Omental fat pad (tissue), 4 donors: ENCODE data around the gene PDZD7. TPM values are rescaled to one million over a fixed set of nuclear protein-coding genes. Genes with fewer than 3 reads are reported as not detected.

Experiments used
- ATAC-seq: fragments of 150-250 bp; one replicate; pipeline ENCODE4 v1.9.1; 2016; ENCODE audit warnings: mild to moderate bottlenecking, moderate library complexity; ENCODE audit not compliant: low FRiP score
- DNase-seq: peaks from one replicate; pipeline ENCODE4 v3.0.0-alpha.2; 2019; ENCODE audit warnings: low spot score
- total RNA-seq, 4 donors: library from RNA; depleted of rRNA; stranded (reverse); fragments of >200 nt; gene quantifications; one replicate each; pipeline ENCODE4 v1.1.0, GENCODE V29; 2016
- TF ChIP-seq, protein P1 (sequence below), 3 donors: fragments of 450-650 bp; IDR thresholded peaks; one replicate each; pipeline ENCODE4 v1.5.1; 2016 to 2017; ENCODE audit warnings: antibody characterized with exemption in 3 of 3, mild to moderate bottlenecking in 3 of 3, moderate library complexity in 2 of 3

PDZD7 gene
- total RNA-seq, 4 donors from 2014 or later: 0.12 to 3.3 (median 0.30) TPM

DNA sequence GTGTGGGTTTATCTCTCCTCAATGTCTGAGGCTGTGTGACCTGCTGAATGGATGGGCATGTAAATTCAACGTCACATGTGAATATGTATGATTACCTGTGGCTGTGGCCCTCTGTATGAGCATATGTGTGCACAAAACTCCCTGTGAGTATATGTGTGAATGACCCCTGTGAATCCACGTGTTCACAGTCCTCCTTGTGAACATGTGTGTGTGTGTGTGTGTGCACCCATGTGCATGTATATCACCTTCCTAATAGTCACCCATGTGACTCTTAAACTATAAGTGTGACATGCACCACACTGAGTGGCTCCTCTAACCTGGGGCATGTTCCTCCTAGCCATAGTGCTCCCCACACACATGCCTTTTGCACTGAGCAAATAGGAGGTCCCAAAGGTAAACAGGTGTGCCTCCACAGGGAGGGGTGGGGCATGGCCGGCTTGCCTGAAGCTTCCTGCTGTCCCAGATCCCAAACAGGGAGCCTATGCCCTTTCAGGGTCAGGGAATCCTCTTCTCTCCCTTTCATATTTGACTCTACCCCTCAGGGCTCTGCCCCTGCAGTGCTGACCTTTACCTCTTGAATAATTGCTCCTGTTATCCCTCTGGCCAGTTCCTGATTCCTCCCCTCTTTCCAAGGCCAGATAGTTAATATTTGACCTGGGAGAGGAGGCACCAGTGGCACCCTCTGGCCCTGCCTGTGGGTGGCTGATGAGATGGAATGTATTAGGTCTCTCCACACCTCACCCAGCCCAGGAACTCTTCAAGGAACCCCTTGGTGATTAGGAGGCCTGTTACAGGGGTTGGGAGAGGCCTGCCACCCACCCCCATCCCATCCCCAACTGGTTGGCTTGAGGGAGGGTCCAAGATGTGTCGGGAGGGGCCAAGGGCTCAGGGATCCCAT lies 59.8 kb downstream of the PDZD7 start:
- TF ChIP-seq, protein P1, sequence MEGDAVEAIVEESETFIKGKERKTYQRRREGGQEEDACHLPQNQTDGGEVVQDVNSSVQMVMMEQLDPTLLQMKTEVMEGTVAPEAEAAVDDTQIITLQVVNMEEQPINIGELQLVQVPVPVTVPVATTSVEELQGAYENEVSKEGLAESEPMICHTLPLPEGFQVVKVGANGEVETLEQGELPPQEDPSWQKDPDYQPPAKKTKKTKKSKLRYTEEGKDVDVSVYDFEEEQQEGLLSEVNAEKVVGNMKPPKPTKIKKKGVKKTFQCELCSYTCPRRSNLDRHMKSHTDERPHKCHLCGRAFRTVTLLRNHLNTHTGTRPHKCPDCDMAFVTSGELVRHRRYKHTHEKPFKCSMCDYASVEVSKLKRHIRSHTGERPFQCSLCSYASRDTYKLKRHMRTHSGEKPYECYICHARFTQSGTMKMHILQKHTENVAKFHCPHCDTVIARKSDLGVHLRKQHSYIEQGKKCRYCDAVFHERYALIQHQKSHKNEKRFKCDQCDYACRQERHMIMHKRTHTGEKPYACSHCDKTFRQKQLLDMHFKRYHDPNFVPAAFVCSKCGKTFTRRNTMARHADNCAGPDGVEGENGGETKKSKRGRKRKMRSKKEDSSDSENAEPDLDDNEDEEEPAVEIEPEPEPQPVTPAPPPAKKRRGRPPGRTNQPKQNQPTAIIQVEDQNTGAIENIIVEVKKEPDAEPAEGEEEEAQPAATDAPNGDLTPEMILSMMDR (IDR thresholded peaks at IDR 0.05): no peak
- no peak for DNase-seq
- no peak for ATAC-seq

DNA sequence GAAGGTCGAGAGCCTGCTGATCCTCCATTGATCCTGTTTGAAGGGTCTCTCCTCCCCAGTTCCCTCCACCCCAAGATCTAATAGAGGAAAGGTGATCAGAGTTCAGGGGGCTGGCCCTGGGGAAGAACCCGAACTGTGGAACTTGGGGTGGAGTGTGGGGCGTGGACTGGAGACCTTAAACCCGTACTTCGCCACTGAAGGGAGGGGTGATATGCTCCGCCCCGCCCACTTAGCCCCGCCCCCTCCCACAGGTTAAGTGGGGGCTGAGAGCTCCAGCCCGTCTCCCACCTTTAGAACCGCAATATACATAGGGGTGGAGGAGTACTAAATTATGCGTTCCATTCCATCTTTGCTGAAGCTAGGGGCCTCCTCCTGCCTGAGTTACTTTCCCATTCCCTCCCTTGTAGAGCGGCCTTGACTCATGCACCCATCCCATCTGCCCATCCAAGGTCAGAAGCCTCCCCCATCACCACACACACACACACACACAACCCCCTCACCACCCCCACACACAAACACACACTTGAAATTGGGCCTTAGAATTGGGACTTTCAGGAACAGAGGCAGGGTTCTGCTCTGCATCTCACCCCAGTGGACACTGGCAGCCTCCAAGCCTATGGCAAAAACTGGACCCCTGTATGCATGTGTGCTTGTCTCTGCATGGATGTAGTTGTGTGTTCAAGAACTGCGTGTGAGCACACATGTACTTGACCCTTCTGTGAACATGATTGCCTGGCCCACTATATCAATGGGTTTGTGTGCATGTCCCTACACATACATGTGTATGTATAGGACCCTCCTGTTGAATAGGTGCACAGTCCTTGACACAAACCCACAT lies 60.6 kb downstream of the PDZD7 start:
- ATAC-seq: peak; percentile 11
- no peak for DNase-seq
- TF ChIP-seq, protein P1 (IDR thresholded peaks at IDR 0.05): no peak

DNA sequence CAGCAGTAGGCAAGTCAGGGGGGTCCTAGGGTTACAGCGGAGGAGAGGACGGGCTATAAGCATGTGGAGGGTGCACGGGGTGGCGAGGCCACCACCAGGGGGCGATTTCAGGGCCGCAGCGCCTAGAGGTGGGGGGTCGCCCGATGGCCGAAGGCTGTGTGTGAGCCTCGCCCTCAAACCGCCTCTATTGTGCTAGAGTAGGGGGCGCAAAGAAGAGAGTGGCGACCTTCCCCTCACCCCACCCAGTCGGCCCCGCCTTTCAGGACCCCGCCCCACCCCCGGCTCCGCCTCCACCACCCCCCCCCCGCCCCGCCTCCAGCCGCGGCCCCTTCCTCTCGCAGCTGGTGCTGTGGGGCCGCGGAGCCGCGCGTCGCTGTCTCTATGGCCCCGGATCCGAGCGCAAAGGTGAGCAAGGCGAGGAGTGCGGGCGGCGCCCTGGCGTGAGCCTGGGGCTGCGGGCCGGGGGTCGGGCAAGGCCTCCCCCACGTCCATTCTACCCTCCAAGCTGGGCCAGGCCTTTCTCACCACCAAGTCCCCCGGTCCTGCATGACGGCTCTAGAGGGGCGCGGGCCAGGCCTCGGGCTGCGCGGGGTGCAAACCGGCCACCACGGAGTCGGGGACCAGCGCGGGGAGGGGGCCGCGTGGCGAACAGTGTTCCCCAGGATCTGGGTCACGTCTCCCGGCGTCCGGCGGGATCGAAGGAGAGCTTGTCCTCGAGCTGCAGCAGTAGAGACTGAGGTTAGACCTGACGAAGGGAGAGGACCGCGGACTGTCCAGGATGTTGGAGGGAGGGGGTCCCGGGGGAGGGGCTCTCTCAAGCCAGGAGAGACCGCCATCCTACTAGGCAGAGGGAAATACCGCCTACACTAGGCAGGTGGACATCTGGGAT lies 61.5 kb downstream of the PDZD7 start, which contains the start of gene SEMA4G:
SEMA4G (plus strand) TSS at position 318 of the 889 bp plus-strand sequence. CDS start 3,409 bp downstream, outside the sequence.
- ATAC-seq (peak; percentile 49), DNase-seq (no peak)
- TF ChIP-seq, protein P1 (IDR thresholded peaks at IDR 0.05): no peak

DNA sequence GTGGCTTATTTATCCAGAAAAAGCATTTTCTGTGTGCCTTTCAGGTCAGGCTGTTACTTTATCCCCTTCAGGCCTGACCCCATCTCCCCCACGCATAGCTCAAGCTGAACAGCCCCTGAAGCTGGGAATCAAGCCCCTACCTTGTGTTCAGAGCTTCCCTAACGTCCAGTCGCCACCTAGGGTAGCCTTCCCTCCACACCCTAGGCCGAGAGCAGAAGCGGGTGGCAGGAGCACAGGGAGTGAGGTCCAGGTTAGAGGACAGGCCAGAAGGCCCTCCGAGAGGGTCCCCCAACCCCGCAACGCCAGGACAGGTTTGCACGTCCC lies 62.1 kb downstream of the PDZD7 start:
- TF ChIP-seq, protein P1 (IDR thresholded peaks at IDR 0.05): no peak
- ATAC-seq (peak; percentile 13), DNase-seq (no peak)

DNA sequence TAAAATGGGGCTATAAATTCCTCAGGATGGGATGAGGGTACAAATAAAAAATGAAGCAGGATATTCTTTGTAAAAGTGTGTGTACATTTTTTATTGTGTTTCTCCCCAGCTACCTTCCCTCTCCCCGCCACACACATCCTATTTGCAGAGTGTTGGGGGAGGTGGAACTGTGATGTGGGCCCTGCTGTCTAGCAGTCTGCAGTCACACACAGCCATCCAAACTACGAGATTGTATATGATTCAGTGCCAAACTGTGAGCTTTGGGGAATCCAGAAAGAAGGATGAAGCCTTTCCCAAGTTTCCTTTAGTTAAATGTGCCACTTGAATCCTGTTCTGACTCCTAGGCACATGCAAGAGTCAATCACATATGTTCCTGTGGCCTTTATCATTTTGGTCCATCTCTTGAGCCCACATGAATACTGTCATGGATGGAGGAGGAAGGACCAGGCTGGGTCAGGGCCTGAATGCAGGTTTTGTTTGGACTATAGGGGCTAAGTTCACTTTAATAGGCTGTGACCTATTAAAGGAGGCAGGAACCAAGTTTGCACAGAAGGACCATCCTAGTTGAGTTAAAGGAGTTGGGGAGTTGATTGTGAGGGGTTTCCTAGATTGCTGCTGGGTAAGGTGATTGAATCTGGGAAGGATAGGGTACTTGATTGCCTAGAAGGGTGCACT lies 62.7 kb downstream of the PDZD7 start:
- no peak for ATAC-seq
- no peak for DNase-seq
- TF ChIP-seq, protein P1 (IDR thresholded peaks at IDR 0.05): no peak

DNA sequence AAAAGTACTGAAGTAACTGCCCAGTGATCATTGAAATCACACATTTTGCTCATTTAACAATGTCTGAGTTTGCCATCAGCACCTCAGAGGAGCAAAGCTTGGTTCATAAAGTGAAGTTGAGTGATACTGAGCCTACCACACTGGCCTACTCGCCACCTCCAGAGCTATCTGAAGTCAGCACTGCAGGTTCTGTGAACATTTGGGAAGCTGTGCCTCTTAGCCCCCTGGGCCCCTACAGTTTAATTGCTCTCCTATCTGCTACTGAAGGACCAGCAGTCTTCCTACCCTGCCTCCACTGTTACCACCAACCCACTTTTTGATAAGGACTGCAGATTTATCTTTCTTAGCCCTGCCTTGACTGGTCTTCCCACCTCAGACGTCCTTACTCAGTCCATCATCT lies 63.6 kb downstream of the PDZD7 start:
- ATAC-seq (no peak), DNase-seq (no peak)
- TF ChIP-seq, protein P1 (IDR thresholded peaks at IDR 0.05): no peak
